Measurements from ENCODE around the gene TRAPPC12.

The TRAPPC12 gene

GRCh38 chr2:3460831-3461800 lies 81.6 kb downstream of the TRAPPC12 start:
- Histone ChIP-seq H3K36me3 (ENCODE audit: insufficient read depth) (no peaks in the 10 kb centered on the region), H3K9ac (no peak overlapping the region), H3K27me3 (ENCODE audit: insufficient read depth, low read depth) (no peaks in the 10 kb centered on the region), H3K4me2 (no peak overlapping the region), H3K4me1 (ENCODE audit: low read depth, poor library complexity, severe bottlenecking) (peaks cover 8% of the 10 kb centered on the region), H4K20me1 (ENCODE audit: insufficient read depth) (no peaks in the 10 kb centered on the region), H3K79me2 (ENCODE audit: insufficient read depth, low read depth) (no peaks in the 10 kb centered on the region), H3K27ac (no peak overlapping the region), H3K4me3 (IDR thresholded peaks at IDR 0.05; ENCODE audit: insufficient read depth, low read depth, low read length) (no peak overlapping the region), H2AFZ (ENCODE audit: low read depth) (no peak overlapping the region)
- TF ChIP-seq CTCF (conservative IDR thresholded peaks at IDR 0.05; ENCODE audit: low read depth, low read length), result no peak

GRCh38 chr2:3461801-3462492 lies 82.5 kb downstream of the TRAPPC12 start:
- no peak overlapping the region for H2AFZ ChIP-seq (ENCODE audit: low read depth)
- H3K27me3 ChIP-seq (ENCODE audit: insufficient read depth, low read depth), result no peaks in the 10 kb centered on the region
- no peaks in the 10 kb centered on the region for H4K20me1 ChIP-seq (ENCODE audit: insufficient read depth)
- no peak overlapping the region for H3K9ac ChIP-seq
- no peak overlapping the region for H3K4me3 ChIP-seq (IDR thresholded peaks at IDR 0.05; ENCODE audit: insufficient read depth, low read depth, low read length)
- no peaks in the 10 kb centered on the region for H3K36me3 ChIP-seq (ENCODE audit: insufficient read depth)
- H3K79me2 ChIP-seq (ENCODE audit: insufficient read depth, low read depth), result no peaks in the 10 kb centered on the region
- H3K27ac ChIP-seq, result no peak overlapping the region
- H3K4me1 ChIP-seq (ENCODE audit: low read depth, poor library complexity, severe bottlenecking), result peaks cover 8% of the 10 kb centered on the region
- TF ChIP-seq CTCF (conservative IDR thresholded peaks at IDR 0.05; ENCODE audit: low read depth, low read length), result peak; percentile 70
- H3K4me2 ChIP-seq, result no peak overlapping the region

- Histone ChIP-seq H3K4me1 (ENCODE audit: low read depth, poor library complexity, severe bottlenecking) (peaks cover 8% of the 10 kb centered on the region), H2AFZ (ENCODE audit: low read depth) (no peak overlapping the region), H3K36me3 (ENCODE audit: insufficient read depth) (no peaks in the 10 kb centered on the region), H3K4me3 (IDR thresholded peaks at IDR 0.05; ENCODE audit: insufficient read depth, low read depth, low read length) (no peak overlapping the region), H3K79me2 (ENCODE audit: insufficient read depth, low read depth) (no peaks in the 10 kb centered on the region), H3K9ac (no peak overlapping the region), H3K4me2 (no peak overlapping the region), H4K20me1 (ENCODE audit: insufficient read depth) (no peaks in the 10 kb centered on the region), H3K27ac (no peak overlapping the region), H3K27me3 (ENCODE audit: insufficient read depth, low read depth) (no peaks in the 10 kb centered on the region)
- no peak; the same call in none of the 2 replicates for TF ChIP-seq CTCF (conservative IDR thresholded peaks at IDR 0.05; ENCODE audit: low read depth, low read length)
Observed at GRCh38 chr2:3462493-3463104, 83.1 kb downstream of the TRAPPC12 start.

- no peak overlapping the region for H3K4me2 ChIP-seq
- no peaks in the 10 kb centered on the region for H3K36me3 ChIP-seq (ENCODE audit: insufficient read depth)
- H3K9ac ChIP-seq, result no peak overlapping the region
Observed at GRCh38 chr2:3463186-3463835, 83.8 kb downstream of the TRAPPC12 start.

More at GRCh38 chr2:3463186-3463835, 83.8 kb downstream of the TRAPPC12 start:
- H3K27ac ChIP-seq, result no peak overlapping the region
- no peak overlapping the region for H3K4me3 ChIP-seq (IDR thresholded peaks at IDR 0.05; ENCODE audit: insufficient read depth, low read depth, low read length)
- H3K27me3 ChIP-seq (ENCODE audit: insufficient read depth, low read depth), result no peaks in the 10 kb centered on the region
- H2AFZ ChIP-seq (ENCODE audit: low read depth), result no peak overlapping the region
- TF ChIP-seq CTCF (conservative IDR thresholded peaks at IDR 0.05; ENCODE audit: low read depth, low read length), result no peak
- no peaks in the 10 kb centered on the region for H3K79me2 ChIP-seq (ENCODE audit: insufficient read depth, low read depth)
- no peaks in the 10 kb centered on the region for H4K20me1 ChIP-seq (ENCODE audit: insufficient read depth)
- peaks cover 8% of the 10 kb centered on the region for H3K4me1 ChIP-seq (ENCODE audit: low read depth, poor library complexity, severe bottlenecking)
